Activated CD4-positive, alpha-beta memory T cell treated with anti-CD3 and anti-CD28 coated beads for 36 hours (primary cell): ENCODE results near the gene DDX6. TPM values are rescaled to one million over a fixed set of nuclear protein-coding genes. Genes with fewer than 3 reads are reported as not detected.
A peak's percentile ranks its signal among the peaks of the same experiment; 100 is the strongest.
"Not testable (repeated sequence)": the region's sequence is repeated elsewhere in the genome, so short reads cannot be mapped to it uniquely, and the experiment has no call there.

ENCODE experiments used
- CTCF ChIA-PET: fragments of 350-600 bp; sonication (Branson Sonifier 250); formaldehyde crosslinking; loops from one replicate; lab custom pipeline; 2021; ENCODE audit warnings: antibody characterized with exemption, inconsistent platforms; lab: Charles Lee
- POLR2A ChIA-PET: fragments of 350-600 bp; sonication (Branson Sonifier 250); formaldehyde crosslinking; loops from one replicate; lab custom pipeline; 2021; ENCODE audit warnings: antibody characterized with exemption; lab: Charles Lee
- DNase-seq: peaks from one replicate; pipeline ENCODE4 v3.0.0-alpha.2; 2020
- H3K27ac Mint-ChIP-seq: one replicate; pipeline ENCODE4 v1.8.0; 2021; ENCODE audit warnings: mixed read lengths
- H3K27me3 Mint-ChIP-seq: one replicate; pipeline ENCODE4 v1.8.0; 2021; ENCODE audit warnings: mixed read lengths
- H3K36me3 Mint-ChIP-seq: one replicate; pipeline ENCODE4 v1.8.0; 2021; ENCODE audit warnings: mixed read lengths
- H3K4me1 Mint-ChIP-seq: one replicate; pipeline ENCODE4 v1.8.0; 2021; ENCODE audit warnings: low read depth, mixed read lengths
- H3K4me3 Mint-ChIP-seq: one replicate; pipeline ENCODE4 v1.8.0; 2021; ENCODE audit warnings: mild to moderate bottlenecking, mixed read lengths
- H3K9me3 Mint-ChIP-seq: one replicate; pipeline ENCODE4 v1.8.0; 2021; ENCODE audit warnings: mixed read lengths
- intact Hi-C: fragments of 100-400 bp; cut with micrococcal nuclease; formaldehyde crosslinking; loops from one replicate; pipeline ENCODE4 v1.15.1; 2023
- total RNA-seq, 2 experiments: library from RNA; stranded (reverse); gene quantifications; one replicate each; pipeline ENCODE4 v1.2.3, GENCODE V29; 2021

The DDX6 gene, protein sequence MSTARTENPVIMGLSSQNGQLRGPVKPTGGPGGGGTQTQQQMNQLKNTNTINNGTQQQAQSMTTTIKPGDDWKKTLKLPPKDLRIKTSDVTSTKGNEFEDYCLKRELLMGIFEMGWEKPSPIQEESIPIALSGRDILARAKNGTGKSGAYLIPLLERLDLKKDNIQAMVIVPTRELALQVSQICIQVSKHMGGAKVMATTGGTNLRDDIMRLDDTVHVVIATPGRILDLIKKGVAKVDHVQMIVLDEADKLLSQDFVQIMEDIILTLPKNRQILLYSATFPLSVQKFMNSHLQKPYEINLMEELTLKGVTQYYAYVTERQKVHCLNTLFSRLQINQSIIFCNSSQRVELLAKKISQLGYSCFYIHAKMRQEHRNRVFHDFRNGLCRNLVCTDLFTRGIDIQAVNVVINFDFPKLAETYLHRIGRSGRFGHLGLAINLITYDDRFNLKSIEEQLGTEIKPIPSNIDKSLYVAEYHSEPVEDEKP
- 100 to 1,000 TPM; 175 to 180 TPM for total RNA-seq

DNA sequence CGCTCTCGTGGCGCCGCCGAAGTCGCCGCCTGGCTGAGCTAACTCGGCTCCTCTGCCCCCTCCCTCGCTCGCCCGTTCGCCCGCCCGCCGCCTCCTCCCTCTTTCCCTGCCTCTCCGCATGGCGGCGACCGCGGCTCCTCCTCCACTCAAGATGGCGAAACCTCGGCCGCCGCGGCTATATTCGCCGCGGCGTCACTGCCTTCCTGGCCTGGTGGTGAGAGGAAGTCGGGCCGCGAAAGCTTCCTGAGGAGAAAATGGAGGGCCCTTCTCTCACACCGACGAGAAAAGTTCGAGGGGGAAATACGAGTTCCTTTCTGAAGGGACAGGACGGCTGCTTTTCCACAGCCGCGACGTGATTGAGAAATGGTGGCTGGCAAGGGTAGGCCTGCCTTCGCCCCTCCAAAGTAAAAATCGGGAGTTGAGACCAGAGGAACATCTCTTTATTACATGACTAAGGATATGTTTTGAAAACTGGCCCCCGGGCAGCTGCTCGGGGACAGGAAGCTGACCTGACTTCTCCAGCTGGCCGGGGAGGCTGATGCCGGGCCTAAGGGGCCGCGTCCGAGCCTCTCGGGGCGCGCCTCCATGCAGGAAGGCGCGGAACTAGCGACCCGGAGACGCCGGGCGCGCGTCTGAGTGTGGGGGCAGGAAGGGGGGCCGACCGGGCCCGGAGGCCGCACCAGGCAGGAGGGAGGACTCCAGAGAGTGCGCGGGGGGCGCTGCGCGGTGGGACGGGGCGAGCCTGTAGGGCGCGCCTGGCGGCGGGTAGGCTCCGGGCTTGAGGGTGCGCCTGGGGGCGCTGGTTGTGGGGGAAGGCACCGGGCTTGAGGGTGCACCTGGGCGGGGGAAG, at the start of gene DDX6:
TSS of gene DDX6 (minus strand) at position 54 of the 850 bp plus-strand sequence. CDS start 4,913 bp downstream, outside the sequence.
- Mint-ChIP-seq H3K27me3 (no peaks in the 10 kb centered on the region), H3K4me1 (peaks cover 22% of the 10 kb centered on the region), H3K4me3 (peak within 1 kb of the TSS; percentile 94), H3K27ac (peak within 1 kb of the TSS; percentile 99), H3K36me3 (peaks cover 31% of the 10 kb centered on the region), H3K9me3 (no peaks in the 10 kb centered on the region)
- intact Hi-C loops: loop anchor here (2.0 to 5.0 kb wide), 3 partner anchors 137 to 226 kb away; partner anchors contain the start of genes CENATAC, RPS25 and TRAPPC4
- ChIA-PET POLR2A (interaction anchor here (0.6 to 6.2 kb wide), 21 partner anchors 11 to 351 kb away, joined by 3 to 87 read pairs (median 6); partner anchors contain the start of genes BCL9L, CENATAC and DPAGT1), CTCF (interaction anchor here (0.7 to 7.1 kb wide), 16 partner anchors 8 to 139 kb away, joined by 3 to 51 read pairs (median 6); partner anchors contain the start of gene BCL9L)
- peak; percentile 94 for DNase-seq

DNA sequence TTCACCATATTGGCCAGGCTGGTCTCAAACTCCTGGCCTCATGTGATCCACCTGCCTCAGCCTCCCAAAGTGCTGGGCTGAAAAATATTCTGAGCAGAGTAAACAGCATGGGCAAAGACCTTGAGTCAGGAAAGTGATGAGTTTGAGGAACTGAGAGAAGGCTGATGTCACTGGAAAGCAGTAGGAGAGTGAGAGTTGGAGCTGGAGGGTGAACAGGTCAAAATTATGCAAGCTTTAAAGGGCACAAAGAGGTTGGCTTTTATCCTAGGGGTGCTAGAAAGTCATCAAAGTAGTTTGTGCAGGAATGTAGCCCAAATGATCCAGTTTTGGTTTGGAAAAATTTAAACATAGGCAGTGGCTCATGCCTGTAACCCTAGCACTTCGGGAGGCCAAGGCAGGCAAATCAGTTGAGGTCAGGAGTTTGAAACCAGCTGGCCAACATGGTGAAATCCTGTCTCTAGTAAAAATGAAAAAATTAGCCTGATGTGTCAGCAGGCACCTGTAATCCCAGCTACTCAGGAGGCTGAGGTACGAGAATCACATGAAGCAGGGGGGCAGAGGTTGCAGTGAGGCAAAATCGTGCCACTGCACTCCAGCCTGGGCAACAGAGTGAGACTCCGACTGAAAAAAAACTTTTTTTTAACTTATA, 48.1 kb upstream of the DDX6 start:
- Mint-ChIP-seq H3K36me3 (no peaks in the 10 kb centered on the region), H3K9me3 (no peaks in the 10 kb centered on the region), H3K4me1 (peaks cover 52% of the 10 kb centered on the region), H3K27ac (peak overlapping the region; percentile 34), H3K4me3 (no peak overlapping the region), H3K27me3 (no peaks in the 10 kb centered on the region)
- POLR2A ChIA-PET: interaction anchor here (0.7 to 1.0 kb wide), 4 partner anchors 31 to 60 kb away, joined by 3 to 4 read pairs (median 4); no protein-coding TSS in a partner anchor
- intact Hi-C loops: no loop called here
- CTCF ChIA-PET: interaction anchor here (1.1 kb wide), 1 partner anchor 44 kb away, joined by 6 read pairs; the partner anchor contains the start of gene CXCR5
- DNase-seq: peak; percentile 26

DNA sequence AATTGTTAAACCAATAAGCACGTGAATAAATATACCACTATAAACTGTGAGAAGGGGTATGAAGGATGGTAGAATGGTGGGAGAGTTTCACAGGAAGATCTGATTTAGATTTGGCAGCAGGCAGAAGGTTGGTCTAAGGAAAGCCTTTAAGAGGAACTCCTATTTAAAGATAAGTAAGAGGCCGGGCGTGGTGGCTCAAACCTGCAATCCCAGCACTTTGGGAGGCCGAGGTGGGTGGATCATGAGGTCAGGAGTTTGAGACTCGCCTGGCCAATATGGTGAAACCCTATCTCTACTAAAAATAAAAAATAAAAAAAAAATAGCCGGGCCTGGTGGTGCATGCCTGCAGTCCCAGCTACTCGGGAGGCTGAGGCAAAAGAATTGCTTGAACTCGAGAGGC, 46.9 kb upstream of the DDX6 start:
- POLR2A ChIA-PET: interaction anchor here (0.6 kb wide), 1 partner anchor 19 kb away, joined by 3 read pairs; no protein-coding TSS in a partner anchor
- Mint-ChIP-seq H3K4me3 (no peak overlapping the region), H3K36me3 (no peaks in the 10 kb centered on the region), H3K4me1 (peaks cover 52% of the 10 kb centered on the region), H3K27me3 (no peaks in the 10 kb centered on the region), H3K27ac (no peak overlapping the region), H3K9me3 (no peaks in the 10 kb centered on the region)
- CTCF ChIA-PET: no interaction called here
- intact Hi-C loops: no loop called here
- DNase-seq: no peak

DNA sequence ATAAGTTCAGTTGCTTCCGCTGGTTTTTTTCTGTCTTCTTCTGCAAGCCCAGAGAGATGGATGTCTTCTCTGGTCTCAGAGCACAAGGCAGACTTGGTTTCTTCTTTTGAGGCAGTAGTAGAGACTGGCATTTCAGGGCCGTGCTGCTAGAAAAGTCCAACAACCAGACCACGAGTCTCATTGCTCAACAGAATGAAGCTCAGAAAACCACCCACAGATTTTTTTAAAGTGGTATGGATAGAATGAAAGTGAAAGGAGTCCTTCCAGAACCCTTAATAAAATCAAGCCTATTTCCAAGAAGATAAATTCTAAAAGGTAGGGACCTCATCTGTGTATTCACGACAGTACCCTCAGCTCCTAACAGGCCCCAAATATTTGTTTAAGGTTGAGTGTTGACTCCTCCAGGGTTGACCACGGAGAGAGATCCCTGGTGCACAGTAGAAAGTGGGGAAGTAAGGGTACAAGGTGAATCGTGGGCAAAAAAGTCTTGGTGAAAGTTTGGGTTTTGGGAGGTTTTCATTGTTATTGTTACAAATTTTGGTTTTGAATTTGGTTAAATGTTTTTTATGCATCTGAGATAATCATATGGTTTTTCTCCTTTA, 43.6 kb upstream of the DDX6 start:
- H3K4me3 Mint-ChIP-seq: peak overlapping the region; percentile 57
- H3K4me1 Mint-ChIP-seq: peaks cover 30% of the 10 kb centered on the region
- intact Hi-C loops: no loop called here
- CTCF ChIA-PET: interaction anchor here (0.7 to 1.2 kb wide), 3 partner anchors 11 to 44 kb away, joined by 3 to 5 read pairs (median 3); partner anchors contain the start of gene DDX6
- no peaks in the 10 kb centered on the region for H3K9me3 Mint-ChIP-seq
- POLR2A ChIA-PET: interaction anchor here (0.8 to 1.0 kb wide), 2 partner anchors 36 to 42 kb away, joined by 3 to 5 read pairs; no protein-coding TSS in a partner anchor
- DNase-seq: no peak
- no peaks in the 10 kb centered on the region for H3K36me3 Mint-ChIP-seq
- H3K27me3 Mint-ChIP-seq: no peaks in the 10 kb centered on the region
- H3K27ac Mint-ChIP-seq: peak overlapping the region; percentile 69

DNA sequence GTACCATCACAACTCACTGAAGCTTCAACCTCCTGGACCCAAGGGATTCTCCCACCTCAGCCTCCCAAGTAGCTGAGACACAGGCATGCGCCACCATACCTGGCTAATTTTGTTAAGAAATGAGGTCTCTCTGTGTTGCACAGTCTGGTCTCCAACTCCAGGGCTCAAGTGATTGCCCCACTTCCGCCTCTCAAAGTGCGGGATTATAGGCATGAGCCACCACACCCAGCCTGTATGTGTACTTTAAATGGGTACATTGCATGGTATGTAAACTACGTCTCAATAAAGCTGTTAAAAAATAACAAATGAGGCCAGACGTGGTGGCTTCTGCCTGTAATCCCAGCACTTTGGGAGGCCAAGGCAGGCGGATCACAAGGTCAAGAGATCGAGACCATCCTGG, 36.2 kb upstream of the DDX6 start:
- no peaks in the 10 kb centered on the region for H3K36me3 Mint-ChIP-seq
- peaks cover under 1% of the 10 kb centered on the region for H3K4me1 Mint-ChIP-seq
- ChIA-PET CTCF (no interaction called here), POLR2A (interaction anchor here (0.9 to 1.1 kb wide), 2 partner anchors 34 to 78 kb away, joined by 3 read pairs; no protein-coding TSS in a partner anchor)
- DNase-seq: no peak
- H3K27ac Mint-ChIP-seq: no peak overlapping the region
- no peak overlapping the region for H3K4me3 Mint-ChIP-seq
- no peaks in the 10 kb centered on the region for H3K9me3 Mint-ChIP-seq
- intact Hi-C loops: no loop called here
- H3K27me3 Mint-ChIP-seq: no peaks in the 10 kb centered on the region

DNA sequence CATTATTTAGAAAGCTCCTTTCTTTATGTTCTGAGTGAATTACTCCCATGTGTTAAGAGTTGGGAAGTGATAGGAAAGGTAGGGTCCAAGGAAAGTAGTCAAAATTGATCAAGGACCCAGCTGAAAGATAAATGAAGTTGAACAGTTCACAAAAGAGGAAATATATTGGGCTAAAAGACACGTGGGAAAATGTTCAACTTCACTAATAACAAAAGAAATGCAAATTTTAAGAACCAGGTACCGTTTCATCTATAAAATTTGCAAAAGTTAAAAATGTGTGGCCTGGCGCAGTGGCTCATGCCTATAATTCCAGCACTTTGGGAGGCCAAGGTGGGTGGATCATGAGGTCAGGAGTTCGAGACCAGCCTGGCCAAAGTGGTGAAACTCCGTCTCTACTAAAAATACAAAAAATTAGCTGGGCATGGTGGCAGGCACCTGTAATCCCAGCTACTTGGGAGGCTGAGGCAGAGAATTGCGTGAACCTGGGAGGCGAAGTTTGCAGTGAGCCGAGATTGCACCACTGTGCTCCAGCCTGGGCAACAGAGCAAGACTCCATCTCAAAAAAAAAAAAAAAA, 32.1 kb upstream of the DDX6 start:
- H3K27me3 Mint-ChIP-seq, H3K9me3 Mint-ChIP-seq, DNase-seq, CTCF ChIA-PET, H3K4me3 Mint-ChIP-seq, POLR2A ChIA-PET, H3K36me3 Mint-ChIP-seq, H3K27ac Mint-ChIP-seq, intact Hi-C loops: not testable (repeated sequence)
- peaks cover 19% of the 10 kb centered on the region for H3K4me1 Mint-ChIP-seq

DNA sequence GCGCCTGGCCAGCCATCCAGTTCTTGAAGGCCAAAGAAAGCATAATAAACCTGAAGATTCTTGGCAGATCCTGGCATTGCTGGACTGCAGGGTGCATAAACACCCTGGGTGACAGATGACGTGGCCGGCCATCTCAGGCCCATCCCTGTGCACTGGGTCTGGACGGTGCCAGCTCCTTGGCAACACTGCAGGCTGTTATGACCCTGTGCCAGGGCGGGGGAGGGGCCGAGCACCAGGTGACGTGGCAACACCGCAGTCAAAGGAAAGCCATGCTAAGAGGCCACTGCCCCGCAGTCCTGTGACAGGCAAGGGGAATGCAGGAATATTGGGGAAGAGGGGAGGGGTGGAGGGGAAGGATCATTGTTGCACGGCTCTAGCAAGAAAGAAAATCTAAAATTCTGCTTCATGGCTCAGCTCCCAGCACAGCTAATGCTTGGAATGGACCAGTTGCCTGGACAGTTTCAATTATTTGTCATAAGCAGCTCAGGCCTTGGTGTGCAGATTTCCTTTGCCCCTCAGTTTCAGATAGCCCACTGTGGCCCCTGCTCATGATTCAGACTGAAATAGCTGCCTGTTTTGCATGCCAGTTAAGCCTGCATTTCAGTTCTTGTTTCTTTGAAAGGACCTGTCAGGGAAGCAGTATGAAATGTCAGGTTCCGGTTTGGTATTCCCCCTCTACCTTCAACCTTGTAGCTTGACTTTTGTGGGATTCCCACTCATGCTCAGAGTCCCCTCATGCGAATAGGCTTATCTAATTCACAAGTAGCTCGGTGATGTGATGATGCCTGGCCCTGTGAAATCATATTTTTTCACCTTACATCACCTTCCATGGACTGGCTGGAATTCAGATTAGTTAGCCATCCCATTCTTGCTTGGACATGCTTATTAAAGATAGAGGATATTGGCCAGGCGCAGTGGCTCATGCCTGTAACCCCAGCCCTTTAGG, 29.7 kb upstream of the DDX6 start:
- intact Hi-C loops: no loop called here
- no peaks in the 10 kb centered on the region for H3K27me3 Mint-ChIP-seq
- CTCF ChIA-PET: interaction anchor here (0.7 to 1.6 kb wide), 4 partner anchors 14 to 131 kb away, joined by 3 to 4 read pairs (median 3); no protein-coding TSS in a partner anchor
- peak overlapping the region; percentile 60 for H3K27ac Mint-ChIP-seq
- H3K4me1 Mint-ChIP-seq: peaks cover 19% of the 10 kb centered on the region
- no peaks in the 10 kb centered on the region for H3K36me3 Mint-ChIP-seq
- H3K9me3 Mint-ChIP-seq: no peaks in the 10 kb centered on the region
- peak; percentile 47 for DNase-seq
- POLR2A ChIA-PET: interaction anchor here (1.0 to 1.8 kb wide), 4 partner anchors 28 to 63 kb away, joined by 3 to 6 read pairs (median 4); partner anchors contain the start of genes CXCR5 and DDX6
- no peak overlapping the region for H3K4me3 Mint-ChIP-seq

DNA sequence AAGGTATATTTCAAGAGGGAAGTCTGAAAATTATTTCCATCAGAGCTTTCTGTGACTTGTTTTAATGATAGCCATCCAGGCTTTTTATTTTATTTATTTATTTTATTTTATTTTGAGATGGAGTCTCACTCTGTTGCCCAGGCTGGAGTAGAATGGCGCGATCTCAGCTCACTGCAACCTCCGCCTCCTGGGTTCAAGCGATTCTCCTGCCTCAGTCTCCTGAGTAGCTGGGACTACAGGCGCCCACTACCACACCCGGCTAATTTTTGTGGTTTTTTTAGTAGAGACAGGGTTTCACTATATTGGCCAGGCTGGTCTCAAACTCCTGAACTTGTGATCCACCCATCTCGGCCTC, 29.0 kb upstream of the DDX6 start:
- Mint-ChIP-seq H3K4me1 (peaks cover 19% of the 10 kb centered on the region), H3K27ac (peak overlapping the region; percentile 60)
- POLR2A ChIA-PET: interaction anchor here (1.1 to 1.8 kb wide), 3 partner anchors 28 to 50 kb away, joined by 3 to 6 read pairs (median 4); partner anchors contain the start of gene DDX6
- DNase-seq, H3K27me3 Mint-ChIP-seq, H3K4me3 Mint-ChIP-seq, intact Hi-C loops, H3K36me3 Mint-ChIP-seq, H3K9me3 Mint-ChIP-seq: not testable (repeated sequence)
- CTCF ChIA-PET: interaction anchor here (1.6 kb wide), 1 partner anchor 130 kb away, joined by 4 read pairs; no protein-coding TSS in a partner anchor

DNA sequence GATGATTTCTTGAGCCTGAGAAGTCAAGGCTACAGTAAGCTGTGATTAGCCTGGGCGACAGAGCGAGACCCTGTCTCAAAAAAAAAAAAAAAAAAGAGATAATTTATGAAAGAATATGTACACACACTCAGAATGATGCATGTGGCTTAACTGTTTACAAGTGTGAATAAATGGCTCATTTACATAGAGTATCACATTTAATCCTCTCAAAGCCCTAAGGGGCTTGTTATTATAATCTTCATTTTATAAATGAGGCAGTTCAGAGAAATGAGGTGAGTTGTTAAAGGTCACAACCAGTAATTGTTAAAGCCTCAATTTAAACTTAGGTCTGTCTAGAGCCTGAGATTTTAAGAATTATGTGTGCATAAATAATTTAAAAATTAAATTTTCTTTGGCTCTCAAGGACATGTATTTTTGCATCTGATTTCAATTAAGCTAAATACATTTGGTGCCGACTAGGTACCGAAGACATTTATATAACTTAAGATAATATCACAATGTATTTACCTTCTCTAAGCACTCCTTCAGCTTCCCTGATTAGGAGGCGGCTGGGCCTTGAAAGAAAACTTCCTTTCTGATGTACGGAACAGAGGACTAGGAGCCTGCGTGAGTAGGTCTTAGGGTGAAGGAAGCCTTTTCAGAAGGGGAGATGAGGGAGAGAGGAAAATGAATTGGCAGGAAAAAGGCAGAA, 28.5 kb upstream of the DDX6 start:
- H3K4me1 Mint-ChIP-seq: peaks cover 19% of the 10 kb centered on the region
- no peaks in the 10 kb centered on the region for H3K9me3 Mint-ChIP-seq
- no peaks in the 10 kb centered on the region for H3K36me3 Mint-ChIP-seq
- ChIA-PET POLR2A (interaction anchor here (1.6 to 1.8 kb wide), 2 partner anchors 27 to 51 kb away, joined by 3 to 6 read pairs; no protein-coding TSS in a partner anchor), CTCF (interaction anchor here (0.6 to 1.6 kb wide), 2 partner anchors 21 to 129 kb away, joined by 3 to 4 read pairs; no protein-coding TSS in a partner anchor)
- intact Hi-C loops: no loop called here
- H3K27me3 Mint-ChIP-seq: no peaks in the 10 kb centered on the region
- H3K27ac Mint-ChIP-seq: no peak overlapping the region
- no peak overlapping the region for H3K4me3 Mint-ChIP-seq
- no peak for DNase-seq
